WTC11 (cell line): ENCODE data around the gene LENG9. TPM values are rescaled to one million over a fixed set of nuclear protein-coding genes. Genes with fewer than 3 reads are reported as not detected.
A peak's percentile ranks its signal among the peaks of the same experiment; 100 is the strongest.

Experiments used
- ATAC-seq: fragments of 200-7000 bp; cut with Tn5 transposase; 2 replicates; pipeline ENCODE4 v1.10.0; 2021; ENCODE audit warnings: mild to moderate bottlenecking, moderate library complexity
- CTCF ChIA-PET: fragments of 300-600 bp; sonication (Branson Sonifier 250); formaldehyde crosslinking; loops from one replicate; lab custom pipeline; 2021; ENCODE audit warnings: antibody characterized with exemption; lab: Charles Lee
- POLR2A ChIA-PET: fragments of 350-600 bp; sonication (Branson Sonifier 250); formaldehyde crosslinking; loops from one replicate; lab custom pipeline; 2021; ENCODE audit warnings: antibody characterized with exemption; lab: Charles Lee
- DNase-seq: peaks from one replicate; pipeline ENCODE4 v3.0.0; 2021; ENCODE audit warnings: low spot score
- H3K27ac Mint-ChIP-seq: 2 replicates; pipeline ENCODE4 v1.8.0; 2021; ENCODE audit warnings: mixed read lengths
- H3K27me3 Mint-ChIP-seq: 2 replicates; pipeline ENCODE4 v1.8.0; 2021; ENCODE audit warnings: low read depth, mild to moderate bottlenecking, moderate library complexity, mixed read lengths
- H3K36me3 Mint-ChIP-seq: 2 replicates; pipeline ENCODE4 v1.8.0; 2021; ENCODE audit warnings: mixed read lengths
- H3K4me1 Mint-ChIP-seq: 2 replicates; pipeline ENCODE4 v1.8.0; 2022; ENCODE audit warnings: mixed read lengths
- H3K4me3 Mint-ChIP-seq: 2 replicates; pipeline ENCODE4 v1.8.0; 2021; ENCODE audit warnings: mild to moderate bottlenecking, moderate library complexity, mixed read lengths
- H3K9me3 Mint-ChIP-seq: 2 replicates; pipeline ENCODE4 v1.8.0; 2021; ENCODE audit warnings: mixed read lengths
- CREB1 ChIP-seq: sonication (generic); formaldehyde crosslinking; IDR thresholded peaks from 2 replicates; pipeline ENCODE4 v1.8.0; 2023; ENCODE audit warnings: mild to moderate bottlenecking, missing genetic modification reagents
- CREM ChIP-seq: sonication (generic); formaldehyde crosslinking; IDR thresholded peaks from 2 replicates; pipeline ENCODE4 v1.8.1; 2022; ENCODE audit warnings: mild to moderate bottlenecking, missing genetic modification reagents, moderate library complexity
- EMX1 ChIP-seq: fragments of 250-450 bp; sonication (Bioruptor Pico); IDR thresholded peaks from 2 replicates; pipeline ENCODE4 v1.8.0; 2021; ENCODE audit warnings: mild to moderate bottlenecking
- FOXJ3 ChIP-seq: sonication (generic); formaldehyde crosslinking; IDR thresholded peaks from 2 replicates; pipeline ENCODE4 v1.9.0; 2021; ENCODE audit warnings: missing genetic modification reagents, mild to moderate bottlenecking, borderline replicate concordance
- GTF2I ChIP-seq: fragments of 250-450 bp; sonication (Bioruptor Pico); conservative IDR thresholded peaks from 2 replicates; pipeline ENCODE4 v1.4.0; 2021; ENCODE audit warnings: mild to moderate bottlenecking
- IRF1 ChIP-seq: sonication (generic); formaldehyde crosslinking; IDR thresholded peaks from 2 replicates; pipeline ENCODE4 v1.8.0; 2023; ENCODE audit warnings: missing genetic modification reagents
- JUN ChIP-seq: sonication (generic); formaldehyde crosslinking; IDR thresholded peaks from 2 replicates; pipeline ENCODE4 v1.8.0; 2023; ENCODE audit warnings: mild to moderate bottlenecking, missing genetic modification reagents
- MYBL2 ChIP-seq: sonication (generic); formaldehyde crosslinking; IDR thresholded peaks from 2 replicates; pipeline ENCODE4 v1.8.1; 2023; ENCODE audit warnings: mild to moderate bottlenecking, moderate library complexity, missing genetic modification reagents
- NFATC4 ChIP-seq: fragments of 250-450 bp; sonication (Bioruptor Pico); IDR thresholded peaks from 2 replicates; pipeline ENCODE4 v1.9.0; 2021; ENCODE audit warnings: mild to moderate bottlenecking
- NFE2L1 ChIP-seq: sonication (generic); formaldehyde crosslinking; IDR thresholded peaks from 2 replicates; pipeline ENCODE4 v1.8.1; 2023; ENCODE audit warnings: missing genetic modification reagents
- NR3C1 ChIP-seq: sonication (generic); formaldehyde crosslinking; conservative IDR thresholded peaks from 2 replicates; pipeline ENCODE4 v1.8.1; 2023; ENCODE audit warnings: low read depth, mild to moderate bottlenecking, missing genetic modification reagents
- PRRX2 ChIP-seq: fragments of 250-450 bp; sonication (Bioruptor Pico); IDR thresholded peaks from 2 replicates; pipeline ENCODE4 v1.8.0; 2021; ENCODE audit warnings: mild to moderate bottlenecking
- RORB ChIP-seq: fragments of 250-450 bp; sonication (Bioruptor Pico); IDR thresholded peaks from 2 replicates; pipeline ENCODE4 v1.9.0; 2021; ENCODE audit warnings: mild to moderate bottlenecking
- SOX15 ChIP-seq: fragments of 250-450 bp; sonication (Bioruptor Pico); IDR thresholded peaks from 2 replicates; pipeline ENCODE4 v1.9.0; 2021; ENCODE audit warnings: mild to moderate bottlenecking
- TEAD1 ChIP-seq: sonication (generic); formaldehyde crosslinking; IDR thresholded peaks from 2 replicates; pipeline ENCODE4 v1.8.0; 2022; ENCODE audit warnings: mild to moderate bottlenecking, missing genetic modification reagents
- ZBTB43 ChIP-seq: sonication (generic); formaldehyde crosslinking; IDR thresholded peaks from 2 replicates; pipeline ENCODE4 v1.8.1; 2023; ENCODE audit warnings: mild to moderate bottlenecking, missing genetic modification reagents
- total RNA-seq: library from RNA; stranded (reverse); gene quantifications from 3 replicates; pipeline ENCODE4 v1.2.3, GENCODE V29; 2021
- TF ChIP-seq, protein P1 (sequence below): fragments of 250-450 bp; sonication (Bioruptor Pico); IDR thresholded peaks from 2 replicates; pipeline ENCODE4 v1.8.0; 2021; ENCODE audit warnings: mild to moderate bottlenecking
- TF ChIP-seq, protein P2 (sequence below): sonication (generic); formaldehyde crosslinking; IDR thresholded peaks from 2 replicates; pipeline ENCODE4 v1.8.0; 2022; ENCODE audit warnings: mild to moderate bottlenecking, missing genetic modification reagents
- TF ChIP-seq, protein P3 (sequence below): sonication (generic); formaldehyde crosslinking; conservative IDR thresholded peaks from 2 replicates; pipeline ENCODE4 v1.8.1; 2023; ENCODE audit warnings: mild to moderate bottlenecking, low read depth, missing genetic modification reagents, moderate library complexity
- TF ChIP-seq, protein P4 (sequence below): fragments of 250-450 bp; sonication (Bioruptor Pico); IDR thresholded peaks from 2 replicates; pipeline ENCODE4 v1.9.0; 2021; ENCODE audit warnings: moderate library complexity, mild to moderate bottlenecking, inconsistent platforms, borderline replicate concordance
- TF ChIP-seq, protein P5 (sequence below): sonication (generic); formaldehyde crosslinking; IDR thresholded peaks from 2 replicates; pipeline ENCODE4 v1.8.1; 2022; ENCODE audit warnings: mild to moderate bottlenecking, missing genetic modification reagents, moderate library complexity, borderline replicate concordance

LENG9 gene
- total RNA-seq, 1 experiment from 2014 or later = 6.1 TPM

DNA sequence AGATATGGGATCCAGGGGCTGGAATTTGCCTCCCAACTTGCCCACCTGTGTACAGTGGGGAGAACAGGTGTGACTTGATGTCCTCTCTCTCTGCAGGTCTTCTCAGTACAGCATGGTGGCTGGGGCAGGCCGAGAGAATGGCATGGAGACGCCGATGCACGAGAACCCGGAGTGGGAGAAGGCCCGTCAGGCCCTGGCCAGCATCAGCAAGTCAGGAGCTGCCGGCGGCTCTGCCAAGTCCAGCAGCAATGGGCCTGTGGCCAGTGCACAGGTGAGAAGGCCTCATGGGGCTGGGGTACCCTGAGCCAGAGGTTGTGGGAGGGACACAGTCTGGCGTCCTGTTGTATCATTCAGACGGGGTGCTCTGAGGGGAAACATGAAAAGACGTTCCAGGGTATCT, 11.6 kb downstream of the LENG9 start:
- Mint-ChIP-seq H3K4me3 (no peak overlapping the region), H3K9me3 (no peaks in the 10 kb centered on the region), H3K4me1 (peaks cover 24% of the 10 kb centered on the region), H3K27ac (no peak overlapping the region), H3K36me3 (peaks cover 47% of the 10 kb centered on the region), H3K27me3 (peaks cover 2% of the 10 kb centered on the region; the same call in 1 of the 2 replicates)
- DNase-seq = no peak
- CTCF ChIA-PET = no interaction called here
- TF ChIP-seq, protein P1, sequence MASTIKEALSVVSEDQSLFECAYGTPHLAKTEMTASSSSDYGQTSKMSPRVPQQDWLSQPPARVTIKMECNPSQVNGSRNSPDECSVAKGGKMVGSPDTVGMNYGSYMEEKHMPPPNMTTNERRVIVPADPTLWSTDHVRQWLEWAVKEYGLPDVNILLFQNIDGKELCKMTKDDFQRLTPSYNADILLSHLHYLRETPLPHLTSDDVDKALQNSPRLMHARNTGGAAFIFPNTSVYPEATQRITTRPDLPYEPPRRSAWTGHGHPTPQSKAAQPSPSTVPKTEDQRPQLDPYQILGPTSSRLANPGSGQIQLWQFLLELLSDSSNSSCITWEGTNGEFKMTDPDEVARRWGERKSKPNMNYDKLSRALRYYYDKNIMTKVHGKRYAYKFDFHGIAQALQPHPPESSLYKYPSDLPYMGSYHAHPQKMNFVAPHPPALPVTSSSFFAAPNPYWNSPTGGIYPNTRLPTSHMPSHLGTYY = no peak
- no peak for TF ChIP-seq PRRX2 (CRISPR knock-in tag)
- TF ChIP-seq NFATC4 (CRISPR knock-in tag) = no peak
- TF ChIP-seq MYBL2 (CRISPR knock-in tag) = no peak
- TF ChIP-seq NFE2L1 (CRISPR knock-in tag) = no peak
- TF ChIP-seq, protein P2, sequence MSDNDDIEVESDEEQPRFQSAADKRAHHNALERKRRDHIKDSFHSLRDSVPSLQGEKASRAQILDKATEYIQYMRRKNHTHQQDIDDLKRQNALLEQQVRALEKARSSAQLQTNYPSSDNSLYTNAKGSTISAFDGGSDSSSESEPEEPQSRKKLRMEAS = no peak
- TF ChIP-seq EMX1 (CRISPR knock-in tag) = no peak
- TF ChIP-seq, protein P3, sequence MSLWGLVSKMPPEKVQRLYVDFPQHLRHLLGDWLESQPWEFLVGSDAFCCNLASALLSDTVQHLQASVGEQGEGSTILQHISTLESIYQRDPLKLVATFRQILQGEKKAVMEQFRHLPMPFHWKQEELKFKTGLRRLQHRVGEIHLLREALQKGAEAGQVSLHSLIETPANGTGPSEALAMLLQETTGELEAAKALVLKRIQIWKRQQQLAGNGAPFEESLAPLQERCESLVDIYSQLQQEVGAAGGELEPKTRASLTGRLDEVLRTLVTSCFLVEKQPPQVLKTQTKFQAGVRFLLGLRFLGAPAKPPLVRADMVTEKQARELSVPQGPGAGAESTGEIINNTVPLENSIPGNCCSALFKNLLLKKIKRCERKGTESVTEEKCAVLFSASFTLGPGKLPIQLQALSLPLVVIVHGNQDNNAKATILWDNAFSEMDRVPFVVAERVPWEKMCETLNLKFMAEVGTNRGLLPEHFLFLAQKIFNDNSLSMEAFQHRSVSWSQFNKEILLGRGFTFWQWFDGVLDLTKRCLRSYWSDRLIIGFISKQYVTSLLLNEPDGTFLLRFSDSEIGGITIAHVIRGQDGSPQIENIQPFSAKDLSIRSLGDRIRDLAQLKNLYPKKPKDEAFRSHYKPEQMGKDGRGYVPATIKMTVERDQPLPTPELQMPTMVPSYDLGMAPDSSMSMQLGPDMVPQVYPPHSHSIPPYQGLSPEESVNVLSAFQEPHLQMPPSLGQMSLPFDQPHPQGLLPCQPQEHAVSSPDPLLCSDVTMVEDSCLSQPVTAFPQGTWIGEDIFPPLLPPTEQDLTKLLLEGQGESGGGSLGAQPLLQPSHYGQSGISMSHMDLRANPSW (CRISPR knock-in tag) = no peak
- TF ChIP-seq IRF1 (CRISPR knock-in tag) = no peak
- no peak for TF ChIP-seq CREM (CRISPR knock-in tag)
- no peak for TF ChIP-seq CREB1 (CRISPR knock-in tag)
- TF ChIP-seq RORB (CRISPR knock-in tag) = no peak
- TF ChIP-seq GTF2I = no peak
- TF ChIP-seq JUN (CRISPR knock-in tag) = no peak
- TF ChIP-seq FOXJ3 (CRISPR knock-in tag) = no peak
- TF ChIP-seq SOX15 (CRISPR knock-in tag) = no peak
- TF ChIP-seq ZBTB43 = no peak
- no peak for ATAC-seq
- POLR2A ChIA-PET = no interaction called here

DNA sequence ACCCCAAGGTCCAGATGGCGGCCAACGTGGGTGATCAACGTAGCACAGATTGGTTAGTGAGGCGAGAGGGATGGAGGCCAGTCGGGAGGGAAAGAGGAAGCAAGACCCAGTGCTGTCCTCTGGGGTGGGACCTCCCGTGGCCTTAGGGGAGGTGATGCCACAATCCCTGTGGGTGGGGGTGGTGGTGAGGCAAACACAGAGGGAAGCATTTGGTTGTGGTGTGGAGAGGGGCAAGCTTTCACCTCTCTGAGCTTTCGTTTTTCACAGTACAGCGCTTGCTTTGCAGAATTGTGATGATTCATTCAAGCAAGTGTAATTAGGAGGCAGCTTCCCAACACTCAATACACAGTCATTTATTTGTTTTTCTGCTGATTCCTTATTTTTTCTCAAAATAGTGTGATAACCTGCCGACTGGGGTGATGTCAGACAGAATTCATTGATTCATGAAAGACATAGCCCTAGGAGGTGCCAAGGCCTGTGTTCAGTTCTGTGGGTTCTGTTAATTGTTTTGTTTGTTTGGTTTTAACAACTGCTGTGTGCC, 12.2 kb downstream of the LENG9 start:
- ChIA-PET CTCF (no interaction called here), POLR2A (no interaction called here)
- H3K4me3 Mint-ChIP-seq = peak overlapping the region; percentile 99
- DNase-seq (no peak), ATAC-seq (no peak)
- peaks cover 46% of the 10 kb centered on the region for H3K36me3 Mint-ChIP-seq
- H3K27me3 Mint-ChIP-seq = peaks cover 2% of the 10 kb centered on the region; the same call in 1 of the 2 replicates
- no peak overlapping the region for H3K27ac Mint-ChIP-seq
- H3K4me1 Mint-ChIP-seq = peaks cover 25% of the 10 kb centered on the region
- TF ChIP-seq SOX15 (CRISPR knock-in tag) (no peak), GTF2I (no peak), TEAD1 (no peak), EMX1 (CRISPR knock-in tag) (no peak), CREM (CRISPR knock-in tag) (no peak), NFATC4 (CRISPR knock-in tag) (no peak), NR3C1 (CRISPR knock-in tag) (no peak), NFE2L1 (CRISPR knock-in tag) (no peak)
- TF ChIP-seq, protein P3 (CRISPR knock-in tag) = no peak
- TF ChIP-seq, protein P4, sequence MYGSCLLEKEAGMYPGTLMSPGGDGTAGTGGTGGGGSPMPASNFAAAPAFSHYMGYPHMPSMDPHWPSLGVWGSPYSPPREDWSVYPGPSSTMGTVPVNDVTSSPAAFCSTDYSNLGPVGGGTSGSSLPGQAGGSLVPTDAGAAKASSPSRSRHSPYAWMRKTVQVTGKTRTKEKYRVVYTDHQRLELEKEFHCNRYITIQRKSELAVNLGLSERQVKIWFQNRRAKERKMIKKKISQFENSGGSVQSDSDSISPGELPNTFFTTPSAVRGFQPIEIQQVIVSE (CRISPR knock-in tag) = no peak
- TF ChIP-seq, protein P5, sequence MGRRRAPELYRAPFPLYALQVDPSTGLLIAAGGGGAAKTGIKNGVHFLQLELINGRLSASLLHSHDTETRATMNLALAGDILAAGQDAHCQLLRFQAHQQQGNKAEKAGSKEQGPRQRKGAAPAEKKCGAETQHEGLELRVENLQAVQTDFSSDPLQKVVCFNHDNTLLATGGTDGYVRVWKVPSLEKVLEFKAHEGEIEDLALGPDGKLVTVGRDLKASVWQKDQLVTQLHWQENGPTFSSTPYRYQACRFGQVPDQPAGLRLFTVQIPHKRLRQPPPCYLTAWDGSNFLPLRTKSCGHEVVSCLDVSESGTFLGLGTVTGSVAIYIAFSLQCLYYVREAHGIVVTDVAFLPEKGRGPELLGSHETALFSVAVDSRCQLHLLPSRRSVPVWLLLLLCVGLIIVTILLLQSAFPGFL = no peak
- H3K9me3 Mint-ChIP-seq = no peaks in the 10 kb centered on the region
